Vagina (tissue), 2 donors: Measurements from ENCODE around the gene NOS3. TPM values are rescaled to one million over a fixed set of nuclear protein-coding genes. Genes with fewer than 3 reads are reported as not detected.
"Not testable (repeated sequence)": the region's sequence is repeated elsewhere in the genome, so short reads cannot be mapped to it uniquely, and the experiment has no call there.

Experiments
- DNase-seq, 2 donors: peaks; one replicate each; pipeline ENCODE4 v3.0.0-alpha.2; 2017; ENCODE audit errors: extremely low spot score in 2 of 2
- H3K27ac ChIP-seq: fragments of 200-600 bp; sonication (generic); one replicate; pipeline ENCODE4 v1.5.1; 2019
- H3K27me3 ChIP-seq: fragments of 200-600 bp; sonication (generic); one replicate; pipeline ENCODE4 v1.5.1; 2019
- H3K36me3 ChIP-seq, 2 donors: fragments of 200-600 bp; sonication (generic); one replicate each; pipeline ENCODE4 v1.5.1; 2017 to 2019
- H3K4me1 ChIP-seq: fragments of 200-600 bp; sonication (generic); one replicate; pipeline ENCODE4 v1.5.1; 2019
- H3K4me3 ChIP-seq, 2 donors: fragments of 200-600 bp; sonication (generic); 1 replicate in 1 of 2; 2 replicates in 1 of 2; pipeline ENCODE4 v1.5.1; 2016 to 2019
- H3K9me3 ChIP-seq: fragments of 200-600 bp; sonication (generic); one replicate; pipeline ENCODE4 v1.5.1; 2019
- CTCF ChIP-seq, 3 experiments: fragments of 450-650 bp in 2 of 3; fragments of 200-600 bp in 1 of 3; sonication (generic) in 1 of 3; IDR thresholded peaks; one replicate each; pipeline ENCODE4 v1.5.1; 2017 to 2019; ENCODE audit warnings: antibody characterized with exemption in 3 of 3, mild to moderate bottlenecking in 2 of 3, moderate library complexity in 2 of 3
- POLR2A ChIP-seq, 2 donors: fragments of 450-650 bp; IDR thresholded peaks; one replicate each; pipeline ENCODE4 v1.6.1; 2017; ENCODE audit warnings: antibody characterized with exemption in 2 of 2, mild to moderate bottlenecking in 2 of 2, moderate library complexity in 2 of 2
- POLR2AphosphoS5 ChIP-seq, 2 donors: sonication (generic); formaldehyde crosslinking; IDR thresholded peaks; one replicate each; pipeline ENCODE4 v1.9.0; 2017; ENCODE audit warnings: antibody characterized with exemption in 2 of 2, mild to moderate bottlenecking in 2 of 2, low read depth in 1 of 2; ENCODE audit not compliant: insufficient read depth in 1 of 2
- intact Hi-C: fragments of 100-400 bp; cut with DNase I; formaldehyde crosslinking; loops from one replicate; pipeline ENCODE4 v1.15.1; 2023
- total RNA-seq: library from RNA; depleted of rRNA; stranded (reverse); fragments of >200 nt; gene quantifications from one replicate; pipeline ENCODE4 v1.2.3, GENCODE V29; 2016

The NOS3 gene
- total RNA-seq, 1 donor from 2014 or later, result 22.8 TPM

DNA sequence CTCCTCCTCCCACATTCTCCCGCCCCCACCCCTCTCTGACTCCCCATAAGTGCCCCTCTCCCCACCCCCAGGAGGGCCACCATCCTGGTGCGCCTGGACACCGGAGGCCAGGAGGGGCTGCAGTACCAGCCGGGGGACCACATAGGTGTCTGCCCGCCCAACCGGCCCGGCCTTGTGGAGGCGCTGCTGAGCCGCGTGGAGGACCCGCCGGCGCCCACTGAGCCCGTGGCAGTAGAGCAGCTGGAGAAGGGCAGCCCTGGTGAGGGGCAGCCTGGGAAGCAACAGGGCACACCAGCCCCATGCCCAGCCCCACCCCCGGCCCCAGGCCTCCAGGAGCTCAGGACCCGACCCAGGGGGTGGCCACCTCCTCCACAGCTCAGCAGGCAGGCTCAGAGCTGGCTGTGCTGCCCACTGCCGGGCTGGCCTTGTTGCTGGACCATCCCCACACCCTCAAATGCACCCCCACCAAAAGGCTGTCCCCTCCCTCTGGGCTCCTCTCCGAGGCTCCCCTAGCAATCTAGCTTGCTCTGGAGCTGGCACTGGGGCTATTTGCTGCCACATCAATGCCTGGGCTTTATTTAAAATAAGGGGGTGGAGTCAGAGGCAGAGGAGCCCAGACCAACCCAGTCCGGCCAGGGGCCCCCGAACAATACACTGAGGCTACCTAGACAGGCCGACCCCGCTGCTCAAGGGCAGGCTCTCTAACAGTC, 18.7 kb downstream of the NOS3 start:
- Histone ChIP-seq H3K4me1 (peaks cover 48% of the 10 kb centered on the region), H3K9me3 (no peaks in the 10 kb centered on the region), H3K36me3 (no peaks in the 10 kb centered on the region), H3K4me3 (no peak overlapping the region), H3K27me3 (no peaks in the 10 kb centered on the region), H3K27ac (no peak overlapping the region)
- DNase-seq, result no peak
- TF ChIP-seq POLR2A (IDR thresholded peaks at IDR 0.05) (no peak), POLR2AphosphoS5 (IDR thresholded peaks at IDR 0.05; ENCODE audit: insufficient read depth in 1 of 2, low read depth in 1 of 2) (no peak), CTCF (IDR thresholded peaks at IDR 0.05) (no peak)
- intact Hi-C loops, result no loop called here

GRCh38 chr7:151010037-151010306, 19.2 kb downstream of the NOS3 start:
- Histone ChIP-seq H3K36me3 (no peaks in the 10 kb centered on the region), H3K4me1 (peaks cover 48% of the 10 kb centered on the region), H3K9me3 (no peaks in the 10 kb centered on the region), H3K27ac (no peak overlapping the region), H3K4me3 (no peak overlapping the region), H3K27me3 (no peaks in the 10 kb centered on the region)
- TF ChIP-seq POLR2AphosphoS5 (IDR thresholded peaks at IDR 0.05; ENCODE audit: insufficient read depth in 1 of 2, low read depth in 1 of 2) (no peak), CTCF (IDR thresholded peaks at IDR 0.05) (no peak), POLR2A (IDR thresholded peaks at IDR 0.05) (no peak)
- DNase-seq, result no peak
- intact Hi-C loops, result no loop called here

GRCh38 chr7:151010307-151011096, 19.7 kb downstream of the NOS3 start:
- H3K4me3 ChIP-seq, result no peak overlapping the region
- intact Hi-C loops, result no loop called here
- no peak for DNase-seq
- no peaks in the 10 kb centered on the region for H3K9me3 ChIP-seq
- no peaks in the 10 kb centered on the region for H3K36me3 ChIP-seq
- H3K27me3 ChIP-seq, result no peaks in the 10 kb centered on the region
- H3K4me1 ChIP-seq, result peaks cover 48% of the 10 kb centered on the region
- TF ChIP-seq CTCF (IDR thresholded peaks at IDR 0.05), result no peak
- no peak for TF ChIP-seq POLR2A (IDR thresholded peaks at IDR 0.05)
- no peak overlapping the region for H3K27ac ChIP-seq

DNA sequence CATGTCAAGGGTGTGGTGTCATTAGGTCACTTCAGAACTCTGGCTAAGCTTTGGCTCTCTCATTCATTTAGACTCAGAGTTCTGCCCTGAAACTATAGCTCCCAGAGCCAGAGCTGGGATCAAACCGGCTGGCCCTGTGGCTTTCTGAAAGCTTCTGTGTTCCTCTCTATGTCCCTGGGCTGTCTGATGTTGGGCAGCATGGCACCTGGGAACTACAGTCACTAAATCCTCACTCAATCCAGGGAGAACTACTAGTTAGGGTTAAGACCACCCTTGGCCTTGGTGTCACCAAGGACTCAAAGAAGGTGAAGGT, 20.2 kb downstream of the NOS3 start:
- no peak for TF ChIP-seq POLR2A (IDR thresholded peaks at IDR 0.05)
- no peak for TF ChIP-seq POLR2AphosphoS5 (IDR thresholded peaks at IDR 0.05; ENCODE audit: insufficient read depth in 1 of 2, low read depth in 1 of 2)
- TF ChIP-seq CTCF (IDR thresholded peaks at IDR 0.05), result no peak
- intact Hi-C loops, result no loop called here

DNA sequence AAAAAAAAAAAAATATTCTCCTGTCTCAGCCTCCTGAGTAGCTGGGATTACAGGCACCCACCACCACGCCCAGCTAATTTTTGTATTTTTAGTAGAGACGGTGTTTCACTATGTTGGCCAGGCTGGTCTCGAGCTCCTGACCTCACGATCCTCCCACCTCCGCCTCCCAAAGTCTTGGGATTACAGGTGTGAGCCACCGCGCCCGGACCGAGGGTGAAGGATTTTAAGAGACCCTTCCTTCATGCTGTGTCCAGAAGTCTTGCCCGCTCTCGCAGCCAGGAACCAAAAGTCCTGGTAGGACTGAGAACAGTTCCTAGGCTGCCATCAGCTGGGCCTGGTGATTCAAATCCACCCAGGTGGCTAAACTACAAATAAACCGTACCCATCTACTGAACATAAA, 20.8 kb downstream of the NOS3 start:
- DNase-seq, H3K27me3 ChIP-seq, H3K9me3 ChIP-seq, H3K4me3 ChIP-seq, intact Hi-C loops, H3K27ac ChIP-seq, H3K36me3 ChIP-seq: not testable (repeated sequence)
- H3K4me1 ChIP-seq, result peaks cover 48% of the 10 kb centered on the region

More for the DNA sequence above, 20.2 kb downstream of the NOS3 start:
- Histone ChIP-seq H3K4me3 (no peak overlapping the region), H3K36me3 (no peaks in the 10 kb centered on the region), H3K27me3 (no peaks in the 10 kb centered on the region), H3K4me1 (peaks cover 48% of the 10 kb centered on the region), H3K9me3 (no peaks in the 10 kb centered on the region), H3K27ac (no peak overlapping the region)
- DNase-seq, result no peak
